Osteoblast (primary cell): ENCODE data around the gene GNB4. TPM values are rescaled to one million over a fixed set of nuclear protein-coding genes. Genes with fewer than 3 reads are reported as not detected.

ENCODE experiments used
- DNase-seq: peaks from one replicate; pipeline ENCODE4 v3.0.0; 2011; ENCODE audit warnings: low spot score, mixed read lengths; ENCODE audit not compliant: insufficient read length; ENCODE audit errors: missing footprints
- H2AFZ ChIP-seq: 2 replicates; pipeline ENCODE4 v1.6.0; 2011; ENCODE audit warnings: mild to moderate bottlenecking, low read length
- H3K27ac ChIP-seq: 2 replicates; pipeline ENCODE4 v1.5.1; 2011; ENCODE audit warnings: mild to moderate bottlenecking, low read depth, low read length, moderate library complexity
- H3K27me3 ChIP-seq: 2 replicates; pipeline ENCODE4 v1.6.0; 2012; ENCODE audit warnings: mild to moderate bottlenecking, control low read depth, inconsistent platforms, low read length, moderate library complexity; ENCODE audit not compliant: insufficient read depth
- H3K36me3 ChIP-seq: 2 replicates; pipeline ENCODE4 v1.5.1; 2011; ENCODE audit warnings: mild to moderate bottlenecking, low read length, control low read depth, moderate library complexity; ENCODE audit not compliant: insufficient read depth
- H3K4me1 ChIP-seq: 2 replicates; pipeline ENCODE4 v1.5.1; 2011; ENCODE audit warnings: mild to moderate bottlenecking, low read length, control low read depth, moderate library complexity; ENCODE audit not compliant: insufficient read depth
- H3K4me2 ChIP-seq: 2 replicates; pipeline ENCODE4 v1.6.0; 2011; ENCODE audit warnings: mild to moderate bottlenecking, low read length; ENCODE audit not compliant: insufficient read depth
- H3K4me3 ChIP-seq: fragments of 200-600 bp; sonication (generic); 3 replicates; pipeline ENCODE4 v1.5.1; 2012; ENCODE audit warnings: mild to moderate bottlenecking, low read length, inconsistent platforms; ENCODE audit not compliant: insufficient read depth
- H3K79me2 ChIP-seq: 2 replicates; pipeline ENCODE4 v1.6.0; 2012; ENCODE audit warnings: mild to moderate bottlenecking, low read length, control low read depth, inconsistent platforms; ENCODE audit not compliant: insufficient read depth
- H3K9me3 ChIP-seq: 2 replicates; pipeline ENCODE4 v1.5.1; 2011; ENCODE audit warnings: low read depth, low read length, control low read depth
- H4K20me1 ChIP-seq: 2 replicates; pipeline ENCODE4 v1.6.0; 2012; ENCODE audit warnings: mild to moderate bottlenecking, low read length, control low read depth; ENCODE audit not compliant: insufficient read depth
- CTCF ChIP-seq: IDR thresholded peaks from 2 replicates; pipeline ENCODE4 v1.5.1; 2011; ENCODE audit warnings: mild to moderate bottlenecking, low read depth, low read length, moderate library complexity; ENCODE audit errors: extremely low read depth
- total RNA-seq: library from RNA; depleted of rRNA; stranded (reverse); fragments of >200 nt; gene quantifications from 2 replicates; pipeline ENCODE4 v1.2.3, GENCODE V29; 2012

The GNB4 gene
- 79.3 and 92.3 TPM in 2 replicates for total RNA-seq

GRCh38 chr3:179451265-179452175 lies at the start of gene GNB4:
Gene GNB4, minus strand, starts transcription at chr3:179451470. Its CDS starts 25,270 bp downstream, at chr3:179426200.
- Histone ChIP-seq H3K9me3 (no peaks in the 10 kb centered on the region), H3K4me3 (peak within 1 kb of the TSS; percentile 86), H2AFZ (peak within 1 kb of the TSS; percentile 97), H4K20me1 (no peaks in the 10 kb centered on the region), H3K4me2 (peak within 1 kb of the TSS; percentile 95), H3K27me3 (no peaks in the 10 kb centered on the region), H3K79me2 (peaks cover 44% of the 10 kb centered on the region), H3K36me3 (peaks cover 3% of the 10 kb centered on the region), H3K4me1 (peaks cover 18% of the 10 kb centered on the region), H3K27ac (peak within 1 kb of the TSS; percentile 84)
- no peak for TF ChIP-seq CTCF
- DNase-seq: peak; percentile 97

GRCh38 chr3:179495483-179495882 lies 44.2 kb upstream of the GNB4 start:
- no peaks in the 10 kb centered on the region for H3K36me3 ChIP-seq
- no peak overlapping the region for H3K4me2 ChIP-seq
- no peak overlapping the region for H3K4me3 ChIP-seq
- H3K27ac ChIP-seq: no peak overlapping the region
- H3K4me1 ChIP-seq: no peaks in the 10 kb centered on the region
- no peaks in the 10 kb centered on the region for H4K20me1 ChIP-seq
- no peaks in the 10 kb centered on the region for H3K79me2 ChIP-seq
- no peaks in the 10 kb centered on the region for H3K27me3 ChIP-seq
- TF ChIP-seq CTCF: no peak
- H3K9me3 ChIP-seq: peaks cover 4% of the 10 kb centered on the region
- DNase-seq: no peak
- H2AFZ ChIP-seq: no peak overlapping the region

- Histone ChIP-seq H4K20me1 (no peaks in the 10 kb centered on the region), H3K4me2 (no peak overlapping the region), H3K27me3 (no peaks in the 10 kb centered on the region), H3K4me1 (no peaks in the 10 kb centered on the region), H3K79me2 (no peaks in the 10 kb centered on the region), H3K27ac (no peak overlapping the region), H3K9me3 (peaks cover 4% of the 10 kb centered on the region), H3K36me3 (no peaks in the 10 kb centered on the region), H2AFZ (no peak overlapping the region), H3K4me3 (no peak overlapping the region)
- DNase-seq: no peak
- TF ChIP-seq CTCF: no peak
Measured at GRCh38 chr3:179493260-179493659, 42.0 kb upstream of the GNB4 start.

- Histone ChIP-seq H3K4me1 (no peaks in the 10 kb centered on the region), H2AFZ (no peak overlapping the region)
- no peak for TF ChIP-seq CTCF
Measured at GRCh38 chr3:179488213-179488612, 36.9 kb upstream of the GNB4 start.

More at GRCh38 chr3:179488213-179488612, 36.9 kb upstream of the GNB4 start:
- no peak overlapping the region for H3K4me2 ChIP-seq
- H3K79me2 ChIP-seq: no peaks in the 10 kb centered on the region
- peaks cover 4% of the 10 kb centered on the region for H3K9me3 ChIP-seq
- no peaks in the 10 kb centered on the region for H3K36me3 ChIP-seq
- DNase-seq: no peak
- H4K20me1 ChIP-seq: no peaks in the 10 kb centered on the region
- H3K27ac ChIP-seq: no peak overlapping the region
- no peaks in the 10 kb centered on the region for H3K27me3 ChIP-seq
- H3K4me3 ChIP-seq: no peak overlapping the region
